ENCODE results near the gene RGS17.
A peak's percentile ranks its signal among the peaks of the same experiment; 100 is the strongest.
"Not testable (repeated sequence)": the region's sequence is repeated elsewhere in the genome, so short reads cannot be mapped to it uniquely, and the experiment has no call there.

The RGS17 gene, protein sequence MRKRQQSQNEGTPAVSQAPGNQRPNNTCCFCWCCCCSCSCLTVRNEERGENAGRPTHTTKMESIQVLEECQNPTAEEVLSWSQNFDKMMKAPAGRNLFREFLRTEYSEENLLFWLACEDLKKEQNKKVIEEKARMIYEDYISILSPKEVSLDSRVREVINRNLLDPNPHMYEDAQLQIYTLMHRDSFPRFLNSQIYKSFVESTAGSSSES

DNA sequence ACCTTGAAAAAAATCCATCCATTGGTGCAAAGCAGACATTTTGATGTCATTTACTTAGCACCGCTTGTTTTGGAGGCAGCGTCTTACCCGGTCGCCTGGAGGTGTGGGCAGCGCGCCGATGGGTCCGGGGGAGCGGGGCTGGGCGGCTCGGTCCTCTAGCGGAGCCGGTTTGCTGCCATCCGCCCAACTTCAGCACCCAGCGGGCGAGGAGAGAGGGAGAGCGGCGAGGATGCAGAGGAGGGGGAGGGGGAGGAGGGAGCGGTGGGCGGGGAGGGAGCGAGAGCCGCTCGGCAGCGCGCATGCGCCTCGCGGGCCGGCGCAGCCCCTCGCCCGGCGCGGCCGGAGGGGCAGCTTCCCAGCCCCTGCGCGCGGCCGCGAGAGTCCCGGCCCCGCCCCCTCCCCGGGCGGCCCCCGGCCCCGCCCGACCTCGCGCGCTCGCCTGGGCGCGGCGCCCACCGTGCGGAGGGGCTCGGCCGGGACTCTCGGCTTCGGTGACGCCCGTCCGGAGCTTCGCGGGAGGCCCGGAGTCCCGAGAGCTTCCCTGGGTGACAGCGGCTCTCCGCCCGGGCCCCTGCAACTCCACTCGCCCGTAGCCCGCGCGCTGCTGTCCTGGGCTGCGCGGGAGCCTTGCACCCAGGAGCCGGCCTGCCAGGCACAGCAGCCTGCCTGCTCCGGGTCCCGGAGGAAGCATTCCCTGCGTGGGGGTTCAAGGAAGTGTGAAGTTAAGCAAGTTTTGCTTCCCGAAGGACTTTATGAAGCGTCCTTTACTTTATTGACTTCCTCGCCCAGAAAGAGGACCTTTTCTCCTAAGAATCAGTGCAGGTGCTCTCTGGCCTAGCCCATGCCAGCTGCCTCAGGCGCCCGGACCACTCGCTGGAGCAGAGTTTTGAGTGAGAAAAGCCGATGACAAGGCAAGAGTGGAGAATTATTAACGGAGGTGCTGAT, at the start of gene RGS17:
RGS17 (minus strand) TSS at position 246 of the 945 bp plus-strand sequence. CDS start 87,264 bp downstream, outside the sequence.
- peak; percentile 17 for DNase-seq (ENCODE audit: low read depth)

DNA sequence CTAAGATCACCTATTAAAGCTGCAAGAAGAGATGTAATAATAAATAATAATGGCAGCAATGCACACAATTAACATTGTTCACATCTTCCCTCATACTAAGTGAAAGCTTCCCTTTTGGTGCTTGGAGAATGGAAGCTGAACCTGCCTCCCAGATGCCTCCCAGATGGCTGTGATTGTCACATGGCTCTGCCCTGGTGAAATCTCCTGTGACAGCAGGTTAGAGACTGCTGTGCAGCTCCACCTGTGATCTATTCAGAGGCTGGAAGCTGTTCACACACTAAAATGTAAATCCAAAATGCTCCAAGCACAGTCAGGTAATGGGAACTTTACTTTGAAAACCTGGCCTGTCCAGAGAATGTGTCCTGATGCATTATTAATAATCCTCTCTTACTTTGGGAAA, 41.7 kb upstream of the RGS17 start:
- DNase-seq (ENCODE audit: low read depth) = no peak

DNA sequence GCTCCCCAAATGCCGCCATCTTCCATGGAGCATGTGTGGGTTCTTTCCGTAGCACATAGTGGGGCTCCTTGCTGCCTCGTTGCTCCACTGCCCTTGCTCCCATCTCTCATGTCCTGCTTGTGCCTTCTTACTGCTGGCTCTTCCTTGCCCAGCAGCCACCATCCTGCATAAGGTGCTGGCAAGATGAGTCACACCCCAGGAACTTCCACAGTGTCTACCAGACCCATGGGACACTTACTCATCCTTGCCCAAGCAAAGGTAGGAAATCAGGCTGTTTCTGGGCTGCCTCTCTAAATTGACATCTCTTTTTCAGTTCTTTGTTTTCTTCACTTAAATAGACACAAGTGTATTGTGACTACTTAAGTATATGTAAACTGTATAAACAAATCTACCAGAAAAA, 39.4 kb upstream of the RGS17 start:
- DNase-seq (ENCODE audit: low read depth) = no peak

DNA sequence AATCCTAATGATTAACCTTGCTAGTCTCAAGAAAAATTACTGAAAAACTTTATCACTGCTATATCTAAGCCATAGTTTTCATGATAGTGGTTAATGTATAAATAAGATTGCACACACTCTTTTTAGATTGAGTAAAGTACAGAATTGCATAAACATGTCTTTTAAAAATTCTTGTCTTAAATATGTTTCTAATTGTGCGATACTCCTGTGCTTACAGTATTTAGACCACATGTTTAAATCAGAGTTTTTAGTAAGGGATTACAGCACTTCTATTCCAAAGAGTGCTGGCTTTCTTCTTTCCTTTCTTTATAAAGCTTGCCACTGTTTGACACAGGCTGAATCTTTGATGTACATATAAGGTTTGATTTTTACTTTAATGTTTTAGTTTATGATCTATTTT, 36.8 kb upstream of the RGS17 start:
- no peak for DNase-seq (ENCODE audit: low read depth)

DNA sequence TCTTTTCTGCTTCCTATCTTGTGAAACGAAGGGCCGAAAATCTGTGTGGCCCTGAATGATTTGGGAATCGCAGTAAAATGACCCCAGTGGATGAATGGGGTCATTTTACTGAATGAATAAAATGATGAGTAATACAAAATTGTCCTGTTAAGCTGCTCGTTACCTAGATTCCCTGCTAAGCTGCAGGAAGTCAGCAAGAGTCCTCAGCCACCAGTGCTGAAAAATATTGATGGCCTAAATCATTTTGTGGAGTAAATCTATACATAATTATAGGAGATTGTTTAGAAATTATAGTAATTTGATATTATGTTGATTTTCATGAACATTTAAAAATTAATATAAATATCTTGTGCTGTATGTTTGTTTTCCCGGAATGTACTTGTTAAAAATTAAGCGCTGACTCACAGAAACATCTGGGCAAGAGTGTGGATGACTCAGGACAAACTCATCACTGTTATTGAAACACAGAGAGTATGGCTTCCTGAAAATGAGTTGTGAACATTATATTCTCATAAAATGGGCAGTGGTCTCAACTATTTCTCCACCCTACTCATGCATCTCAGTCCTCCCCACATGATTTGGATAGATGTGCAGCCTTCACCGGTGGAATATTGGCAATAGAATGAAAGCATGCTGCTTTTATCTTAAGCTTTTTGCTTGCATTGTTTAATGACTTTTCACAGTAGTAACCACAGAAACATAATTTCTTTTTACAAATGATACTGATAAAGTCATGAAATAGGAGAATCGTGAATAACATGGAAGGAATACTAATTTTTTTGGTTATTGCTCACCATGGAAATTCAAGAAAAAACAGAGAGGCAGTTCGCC, 36.2 kb upstream of the RGS17 start:
- DNase-seq (ENCODE audit: low read depth) = no peak

DNA sequence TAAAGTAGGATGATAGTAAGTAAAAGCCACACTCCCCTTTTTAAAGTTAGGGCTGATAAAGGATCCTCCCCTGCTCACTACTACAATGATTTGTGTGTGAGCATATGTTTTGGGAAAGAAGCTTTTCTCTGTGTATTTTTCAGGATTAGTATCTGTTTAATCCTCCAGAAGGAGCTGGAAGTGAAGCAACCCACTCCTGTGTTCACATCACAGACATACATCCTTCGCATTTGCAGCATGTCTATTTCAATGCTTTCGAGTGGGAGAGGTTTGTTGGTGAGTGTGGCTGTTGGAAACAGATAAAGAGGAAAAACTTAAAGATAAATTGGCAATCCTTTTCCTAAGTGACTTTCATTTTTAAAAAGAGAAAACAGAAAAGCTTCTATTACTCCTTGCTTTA, 31.6 kb upstream of the RGS17 start:
- DNase-seq (ENCODE audit: low read depth) = no peak

DNA sequence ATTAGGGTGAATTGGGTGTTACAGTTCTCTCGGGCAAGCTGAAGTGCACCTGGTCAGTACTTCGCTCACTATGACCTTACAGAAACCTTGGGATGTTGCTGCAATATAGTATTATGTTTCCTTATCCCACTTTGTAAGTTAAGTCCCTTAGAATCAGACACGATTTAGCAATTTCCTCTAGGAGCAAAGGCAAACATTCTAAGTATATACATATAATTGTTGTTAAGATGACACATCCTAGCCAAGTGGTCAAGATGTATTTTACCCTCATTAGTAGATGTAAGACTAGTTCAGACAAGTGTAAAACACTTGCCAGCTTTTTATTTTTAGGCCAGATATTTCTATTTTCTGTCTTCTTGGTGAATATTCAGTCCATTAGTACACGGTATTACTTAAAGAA, 31.1 kb upstream of the RGS17 start:
- DNase-seq (ENCODE audit: low read depth) = no peak

DNA sequence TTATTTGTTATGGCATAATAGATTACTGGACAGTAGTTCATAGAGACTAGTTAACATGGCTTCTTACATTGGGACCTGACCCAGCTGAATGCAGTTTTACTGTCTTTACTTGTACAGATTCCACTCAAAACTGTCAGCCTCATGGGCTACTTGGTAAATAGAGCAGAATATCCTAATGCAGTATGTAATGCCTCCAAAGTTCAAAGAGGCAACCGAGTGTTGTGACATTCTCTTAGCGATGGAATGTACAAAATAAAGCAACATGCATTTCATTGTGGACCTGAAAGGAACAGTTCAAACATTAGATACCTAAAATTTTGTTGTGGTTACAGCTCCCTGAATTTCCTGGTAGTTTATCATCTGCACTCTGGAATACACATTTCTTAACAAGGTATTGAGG, 29.1 kb upstream of the RGS17 start:
- no peak for DNase-seq (ENCODE audit: low read depth)

DNA sequence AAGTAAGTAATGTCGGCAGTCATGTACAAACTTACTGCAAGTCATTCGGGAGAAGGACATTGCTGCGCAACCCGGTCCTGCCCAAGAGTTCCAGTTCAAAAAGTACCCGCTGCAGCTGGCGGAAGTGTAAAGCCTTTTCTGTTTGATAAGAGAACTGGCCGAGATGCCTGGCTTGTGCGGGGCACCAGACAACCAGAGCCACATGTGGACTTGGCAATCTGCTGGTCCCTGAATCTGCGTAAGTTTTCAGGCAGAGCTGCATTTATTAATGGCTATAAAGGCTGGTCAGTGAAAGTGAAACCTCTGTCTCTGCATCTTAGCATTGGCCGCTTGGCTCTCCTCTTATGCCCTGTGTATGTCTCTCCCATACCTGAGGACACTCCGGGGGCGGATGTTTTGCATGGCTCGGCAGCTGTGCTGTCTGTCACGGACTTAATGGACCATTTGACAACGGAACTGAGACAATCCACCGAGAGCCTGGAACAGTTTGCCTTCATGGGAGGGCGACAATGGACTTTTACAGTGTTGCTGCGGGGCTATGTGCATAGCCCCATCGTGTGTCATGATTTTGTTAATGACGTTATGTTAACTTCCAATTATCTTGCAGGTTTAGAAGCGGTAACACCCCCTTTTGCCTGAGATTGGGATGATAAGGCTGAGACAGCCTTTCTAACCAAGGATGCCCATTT, 19.8 kb upstream of the RGS17 start:
- no peak for DNase-seq (ENCODE audit: low read depth)

DNA sequence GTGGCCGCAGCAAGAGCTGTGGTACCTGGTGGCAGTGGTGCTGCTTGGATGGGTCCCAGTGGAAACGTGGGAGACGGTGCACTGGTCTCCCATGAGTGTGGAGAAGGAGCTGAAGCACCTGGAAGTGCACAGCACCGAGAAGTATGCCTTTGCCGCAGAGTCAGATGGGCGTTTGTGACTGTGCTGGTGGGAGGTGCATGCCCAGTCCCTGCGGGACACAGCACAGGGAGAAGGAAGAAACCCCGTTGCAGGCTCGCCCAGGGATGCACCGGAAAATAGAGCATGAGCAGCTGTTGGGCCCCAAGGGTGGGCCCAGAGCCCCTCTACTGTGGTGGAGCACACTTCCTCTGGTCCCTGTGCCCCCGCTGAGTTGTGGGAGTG, 19.3 kb upstream of the RGS17 start:
- DNase-seq (ENCODE audit: low read depth) = no peak

DNA sequence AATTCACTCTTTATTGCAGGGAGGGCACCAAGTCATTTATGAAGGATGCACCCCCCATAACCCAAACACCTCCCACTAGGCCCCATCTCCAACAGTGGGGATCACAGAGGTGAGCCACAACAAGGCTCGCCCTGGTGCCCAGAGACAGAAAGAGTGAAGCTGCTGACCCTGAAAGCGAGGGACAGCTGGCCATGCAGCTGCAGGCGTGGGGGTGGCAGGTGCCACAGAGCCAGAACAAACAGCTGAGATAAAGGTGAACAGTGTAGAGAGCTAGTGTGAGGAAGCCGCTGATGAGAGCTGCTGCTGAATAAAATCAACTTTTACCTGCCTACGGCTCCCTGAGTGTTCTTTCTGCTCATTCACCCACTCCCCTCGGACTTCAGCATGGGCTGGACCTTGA, 18.8 kb upstream of the RGS17 start:
- DNase-seq (ENCODE audit: low read depth) = no peak

DNA sequence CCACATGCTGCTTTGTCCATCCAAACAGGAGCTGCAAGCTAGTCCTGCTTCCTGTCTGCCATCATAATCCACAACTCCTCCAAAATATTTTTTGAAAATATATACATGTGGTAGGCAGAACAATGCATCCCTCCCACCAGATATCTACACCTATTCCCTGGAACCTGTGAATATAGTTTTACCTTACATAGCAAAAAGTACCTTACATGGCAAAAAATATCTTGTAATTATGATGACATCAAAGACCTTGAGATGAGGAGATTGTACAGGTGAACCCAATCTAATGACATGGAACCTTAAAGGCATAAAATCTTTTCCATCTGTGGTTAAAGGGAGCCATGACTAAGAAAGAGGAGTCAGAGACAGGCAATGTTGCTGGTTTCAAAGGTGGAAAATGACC, 15.3 kb upstream of the RGS17 start:
- no peak for DNase-seq (ENCODE audit: low read depth)

DNA sequence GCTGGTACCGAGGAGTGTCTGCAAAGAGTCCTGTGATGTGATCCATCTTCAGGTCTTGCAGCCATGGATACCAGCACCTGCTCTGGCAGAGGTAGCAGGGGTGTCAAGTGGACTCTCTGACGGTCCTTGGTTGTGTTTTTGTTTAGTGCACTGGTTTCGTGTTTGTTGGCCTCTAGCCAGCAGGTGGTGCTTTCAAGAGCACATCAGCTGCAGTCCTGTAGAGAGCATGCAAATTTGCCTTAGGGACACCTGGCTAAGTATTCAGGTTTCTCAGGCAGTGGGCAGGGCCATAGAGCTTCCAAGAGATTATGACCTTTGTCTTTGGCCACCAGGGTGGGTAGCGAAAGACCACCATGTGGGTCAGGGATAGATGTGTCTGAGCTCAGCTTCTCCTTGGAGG, 14.5 kb upstream of the RGS17 start:
- DNase-seq (ENCODE audit: low read depth) = no peak

DNA sequence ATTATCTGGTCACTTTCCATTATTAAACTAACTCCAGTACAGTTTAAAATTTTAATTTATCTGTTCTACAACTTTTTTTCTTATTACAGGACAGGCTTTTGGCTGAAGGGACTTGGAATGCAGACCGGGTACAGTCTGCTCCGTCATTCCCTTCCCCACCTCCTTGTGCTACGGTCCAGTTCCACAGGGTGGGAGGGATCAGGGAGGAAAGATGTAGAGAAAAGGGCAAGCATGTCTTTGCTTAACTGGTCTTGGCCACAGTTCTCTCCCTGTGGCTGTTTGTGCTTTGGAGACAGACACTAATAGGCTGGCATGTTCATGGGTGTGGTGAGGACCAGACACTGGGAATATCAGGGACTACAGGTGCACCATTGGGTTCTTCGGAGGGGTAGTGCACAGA, 12.1 kb upstream of the RGS17 start:
- no peak for DNase-seq (ENCODE audit: low read depth)

DNA sequence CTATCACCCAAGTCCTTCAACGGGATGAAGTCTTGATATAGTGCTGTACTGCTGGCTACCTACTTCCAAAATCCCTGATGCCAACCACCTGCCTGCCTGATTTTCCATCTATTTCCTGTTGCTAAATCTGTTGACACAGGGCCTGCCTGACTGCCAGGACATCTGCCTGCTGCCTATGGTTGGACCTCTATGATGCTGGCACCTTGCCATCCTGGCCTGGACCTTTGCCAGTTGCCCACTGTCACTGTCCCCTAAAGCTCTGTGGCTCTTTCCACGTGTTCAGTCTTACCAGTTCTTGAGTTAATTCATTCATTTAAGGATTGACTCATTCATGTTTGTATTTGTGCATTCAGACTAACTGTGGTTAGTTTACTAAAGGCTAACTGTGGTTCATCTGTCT, 9.2 kb upstream of the RGS17 start:
- DNase-seq (ENCODE audit: low read depth) = no peak

DNA sequence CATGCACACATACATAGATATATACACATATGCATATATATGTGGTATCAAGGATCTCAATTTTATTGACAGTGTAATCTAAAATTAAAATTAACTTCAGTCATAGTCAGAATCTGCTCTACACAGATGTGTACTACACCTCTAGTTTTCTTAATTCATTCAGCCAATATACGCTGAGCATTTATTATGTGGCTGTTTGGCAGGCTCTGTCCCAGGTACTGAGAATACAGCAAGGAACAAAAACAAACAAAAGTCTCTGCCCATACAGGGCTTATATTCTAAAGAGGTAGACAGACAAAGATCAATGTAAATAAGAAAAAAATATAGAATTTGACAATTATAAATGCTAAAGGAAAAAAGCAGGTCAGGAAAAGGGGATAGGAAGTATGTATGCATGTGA, 7.8 kb upstream of the RGS17 start:
- no peak for DNase-seq (ENCODE audit: low read depth)

DNA sequence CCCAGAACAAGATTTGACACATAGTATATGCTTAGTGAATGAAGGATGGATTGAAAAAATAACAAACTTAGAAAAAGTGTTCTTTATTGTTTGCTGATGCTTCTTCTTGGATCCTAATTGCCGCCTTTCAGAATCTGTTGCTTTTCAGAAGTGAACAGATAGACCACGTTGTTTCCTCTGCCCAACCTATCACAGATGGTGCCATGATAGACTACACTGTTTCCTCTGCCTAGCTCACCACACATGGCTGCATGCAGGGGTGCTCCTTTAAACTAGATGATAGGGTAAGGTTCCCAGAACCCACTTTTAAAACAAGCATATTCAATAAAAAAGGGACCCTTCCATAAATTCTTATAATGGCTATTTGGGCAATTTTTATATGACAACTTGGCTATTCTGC, 4.6 kb upstream of the RGS17 start:
- no peak for DNase-seq (ENCODE audit: low read depth)

DNA sequence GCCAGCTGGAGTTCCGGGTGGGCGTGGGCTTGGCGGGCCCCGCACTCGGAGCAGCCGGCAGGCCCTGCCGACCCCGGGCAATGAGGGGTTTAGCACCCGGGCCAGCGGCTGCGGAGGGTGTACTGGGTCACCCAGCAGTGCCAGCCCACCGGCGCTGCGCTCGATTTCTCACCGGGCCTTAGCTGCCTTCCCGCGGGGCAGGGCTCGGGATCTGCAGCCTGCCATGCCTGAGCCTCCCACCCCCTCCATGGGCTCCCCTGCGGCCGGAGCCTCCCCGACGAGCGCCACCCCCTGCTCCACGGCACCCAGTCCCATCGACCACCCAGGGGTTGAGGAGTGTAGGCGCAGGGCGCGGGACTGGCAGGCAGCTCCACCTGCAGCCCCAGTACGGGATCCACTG, 2.6 kb upstream of the RGS17 start:
- DNase-seq (ENCODE audit: low read depth) = not testable (repeated sequence)

DNA sequence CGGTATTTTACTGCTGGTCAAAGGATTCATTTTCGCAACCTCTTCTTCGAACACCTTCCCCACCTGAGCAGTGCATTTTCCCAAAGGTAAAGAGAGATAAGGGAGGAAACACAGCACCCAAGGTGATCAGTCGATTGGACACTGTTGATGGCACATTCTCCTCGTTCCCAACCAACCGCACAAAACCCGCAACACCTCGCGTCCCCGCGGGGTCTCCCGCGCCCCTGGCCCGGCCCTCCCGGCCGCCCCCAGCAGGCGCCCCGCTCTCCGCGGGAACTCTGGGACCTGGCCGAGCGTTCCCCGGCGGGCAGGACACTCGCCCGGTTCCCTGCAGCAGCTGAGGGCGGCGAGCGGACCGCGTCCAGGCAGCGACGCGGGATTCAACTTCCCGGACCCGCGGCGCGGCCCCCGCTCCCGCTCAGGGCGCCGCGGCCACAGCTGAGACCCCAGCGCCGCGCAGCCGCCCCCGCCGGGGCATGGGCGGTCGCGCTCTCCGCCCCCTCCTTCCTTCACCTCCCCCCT, 506 bp downstream of the RGS17 start:
- DNase-seq (ENCODE audit: low read depth) = no peak

DNA sequence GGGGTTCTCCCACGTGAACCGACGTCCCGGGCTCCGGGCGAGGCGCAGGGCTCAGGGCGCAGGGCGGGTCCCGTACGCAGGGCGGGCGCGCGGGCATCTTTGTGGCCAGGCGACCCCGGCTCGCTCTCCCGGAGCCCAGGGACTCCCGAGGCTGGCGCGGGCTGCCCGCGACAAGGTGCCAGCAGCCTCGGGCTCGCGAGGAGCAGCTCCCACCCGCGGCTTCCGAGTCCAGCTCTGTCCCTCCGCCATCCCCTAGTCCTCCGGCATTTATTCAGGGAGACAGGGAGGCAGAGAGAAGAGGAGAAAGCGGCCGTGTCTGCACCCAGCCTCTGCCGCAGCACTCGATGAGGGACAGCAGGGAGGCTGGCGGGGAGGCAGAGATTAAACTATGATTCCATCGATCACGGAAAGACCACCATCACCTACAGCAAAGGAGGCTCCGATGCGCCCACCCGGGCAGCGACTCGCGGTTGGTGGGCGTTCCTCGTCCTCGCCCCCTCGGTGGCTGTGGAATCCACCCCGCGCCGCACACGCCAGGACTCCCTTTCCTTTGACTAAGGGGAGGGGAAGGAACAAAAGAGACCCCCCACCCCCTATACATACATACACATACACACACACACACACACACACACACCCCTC, 1.1 kb downstream of the RGS17 start:
- no peak for DNase-seq (ENCODE audit: low read depth)

DNA sequence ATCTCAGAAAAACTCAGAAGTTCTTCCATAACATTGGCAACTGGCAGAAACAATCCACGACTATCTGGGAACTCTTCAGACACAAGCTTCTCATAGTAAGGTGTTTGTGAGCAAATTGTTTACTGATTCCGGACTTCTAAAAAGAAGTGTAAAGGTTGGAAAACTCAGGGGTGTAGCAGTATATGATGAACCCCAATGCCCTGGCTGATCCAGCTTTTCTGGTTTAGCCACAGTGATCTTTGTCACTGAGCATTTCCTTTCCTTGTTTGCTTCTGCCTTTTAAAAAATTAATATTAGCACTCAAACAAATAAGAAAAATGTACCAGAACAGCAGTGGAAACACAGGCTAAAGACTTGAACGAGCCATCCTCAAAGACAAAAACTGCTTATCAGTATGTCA, 4.9 kb downstream of the RGS17 start:
- no peak for DNase-seq (ENCODE audit: low read depth)
